Common myeloid progenitor, CD34-positive (primary cell): ENCODE results near the gene CEP78.

ENCODE experiments used
- CTCF ChIA-PET: fragments of 350-600 bp; sonication (Branson Sonifier 250); formaldehyde crosslinking; loops from one replicate; lab custom pipeline; 2021; ENCODE audit warnings: antibody characterized with exemption; lab: Charles Lee
- POLR2A ChIA-PET: fragments of 350-600 bp; sonication (Branson Sonifier 250); formaldehyde crosslinking; loops from one replicate; lab custom pipeline; 2021; ENCODE audit warnings: antibody characterized with exemption; lab: Charles Lee
- DNase-seq, 3 donors: peaks; one replicate each; pipeline versions ENCODE4 v3.0.0 to v3.0.0-alpha.2; 2013
- H3K27ac ChIP-seq, 2 experiments: 1 replicate in 1 of 2; 2 replicates in 1 of 2; pipeline ENCODE4 v1.7.0; 2013; ENCODE audit warnings: inconsistent platforms in 2 of 2, low read length in 2 of 2, mild to moderate bottlenecking in 2 of 2, low read depth in 1 of 2, moderate library complexity in 1 of 2; ENCODE audit not compliant: severe bottlenecking in 2 of 2, insufficient read depth in 1 of 2, poor library complexity in 1 of 2
- H3K27me3 ChIP-seq, 5 experiments: replicated peaks in 2 of 5; 1 replicate in 3 of 5; 2 replicates in 2 of 5; pipeline versions ENCODE4 v1.6.1 to v1.7.0; 2013; ENCODE audit warnings: low read length in 4 of 5, mild to moderate bottlenecking in 2 of 5, moderate library complexity in 2 of 5, inconsistent platforms in 1 of 5; ENCODE audit not compliant: insufficient read depth in 5 of 5, control insufficient read depth in 4 of 5
- H3K36me3 ChIP-seq, 4 experiments: 1 replicate in 2 of 4; 2 replicates in 2 of 4; pipeline versions ENCODE4 v1.6.1 to v1.7.0; 2013; ENCODE audit warnings: low read length in 3 of 4, control low read depth in 1 of 4, mild to moderate bottlenecking in 1 of 4; ENCODE audit not compliant: control insufficient read depth in 4 of 4, insufficient read depth in 4 of 4
- H3K4me1 ChIP-seq, 4 experiments: 1 replicate in 3 of 4; 2 replicates in 1 of 4; pipeline versions ENCODE4 v1.6.1 to v1.7.1; 2013; ENCODE audit warnings: low read length in 3 of 4, mild to moderate bottlenecking in 3 of 4, control low read depth in 1 of 4, inconsistent platforms in 1 of 4, moderate library complexity in 1 of 4; ENCODE audit not compliant: control insufficient read depth in 4 of 4, insufficient read depth in 4 of 4; ENCODE audit errors: control extremely low read depth in 1 of 4
- H3K4me3 ChIP-seq, 7 experiments: 1 replicate in 4 of 7; 2 replicates in 3 of 7; pipeline versions ENCODE4 v1.5.1 to v1.7.0; 2013; ENCODE audit warnings: mild to moderate bottlenecking in 7 of 7, low read length in 6 of 7, moderate library complexity in 6 of 7, inconsistent platforms in 2 of 7, low read depth in 2 of 7, control low read depth in 1 of 7; ENCODE audit not compliant: insufficient read depth in 4 of 7, control insufficient read depth in 1 of 7; ENCODE audit errors: extremely low read depth in 1 of 7
- H3K9me3 ChIP-seq, 5 experiments: 1 replicate in 4 of 5; 2 replicates in 1 of 5; pipeline versions ENCODE4 v1.6.1 to v1.7.1; 2013; ENCODE audit warnings: low read length in 4 of 5, mild to moderate bottlenecking in 2 of 5, inconsistent platforms in 1 of 5, low read depth in 1 of 5, moderate library complexity in 1 of 5; ENCODE audit not compliant: control insufficient read depth in 4 of 5, insufficient read depth in 2 of 5; ENCODE audit errors: control extremely low read depth in 1 of 5
- WGBS: methylation state at CpG from one replicate; pipeline ENCODE4 v1.1.5; 2013; ENCODE audit not compliant: insufficient coverage; 5-methylcytosine and 5-hydroxymethylcytosine counted together

The CEP78 gene

GRCh38 chr9:78296201-78296892 lies 60.5 kb downstream of the CEP78 start:
- ChIA-PET POLR2A (no interaction called here), CTCF (no interaction called here)
- Histone ChIP-seq H3K27ac (no peak overlapping the region), H3K4me1 (peaks cover 2 to 26% (median 24%) of the 10 kb centered on the region in 4 experiments), H3K9me3 (no peaks in the 10 kb centered on the region), H3K36me3 (peaks cover 0 to 3% (median 0%) of the 10 kb centered on the region in 4 experiments), H3K27me3 (peaks cover 0 to 61% (median 23%) of the 10 kb centered on the region in 5 experiments), H3K4me3 (peak overlapping the region in 6 of 7 experiments; percentile 43 to 78 (median 66))
- 7% methylated on average over 26 of the region's 32 CpGs for WGBS
- DNase-seq: peak in 2 of 3 donors; percentile 10 to 21

GRCh38 chr9:78296893-78297671 lies 61.2 kb downstream of the CEP78 start, which contains the start of gene PSAT1:
PSAT1 (plus strand) TSS chr9:78297125; CDS start chr9:78297211, 86 bp downstream.
- ChIA-PET POLR2A (no interaction called here), CTCF (interaction anchor here (1.0 kb wide), 1 partner anchor 864 kb away, joined by 3 read pairs; no protein-coding TSS in a partner anchor)
- Histone ChIP-seq H3K4me1 (peaks cover 2 to 26% (median 24%) of the 10 kb centered on the region in 4 experiments), H3K4me3 (peak within 1 kb of the TSS in 6 of 7 experiments; percentile 43 to 78 (median 66)), H3K27me3 (peaks cover 0 to 61% (median 20%) of the 10 kb centered on the region in 5 experiments), H3K9me3 (no peaks in the 10 kb centered on the region), H3K36me3 (peaks cover 0 to 7% (median 0%) of the 10 kb centered on the region in 4 experiments), H3K27ac (no peak within 1 kb of the TSS)
- under 1% methylated on average over 65 of the region's 76 CpGs for WGBS
- DNase-seq: peak; percentile 86 to 90 (median 90)

GRCh38 chr9:78297672-78297961 lies 61.7 kb downstream of the CEP78 start:
- Histone ChIP-seq H3K36me3 (peaks cover 0 to 7% (median 0%) of the 10 kb centered on the region in 4 experiments), H3K4me1 (peaks cover 2 to 26% (median 24%) of the 10 kb centered on the region in 4 experiments), H3K9me3 (no peaks in the 10 kb centered on the region), H3K27ac (no peak overlapping the region), H3K4me3 (peak overlapping the region in 6 of 7 experiments; percentile 26 to 78 (median 66)), H3K27me3 (peaks cover 0 to 61% (median 19%) of the 10 kb centered on the region in 5 experiments)
- 7% methylated on average over 10 of the region's 10 CpGs for WGBS
- DNase-seq: peak in 1 of 3 donors; percentile 46
- POLR2A ChIA-PET: no interaction called here
- CTCF ChIA-PET: interaction anchor here (1.0 kb wide), 1 partner anchor 864 kb away, joined by 3 read pairs; no protein-coding TSS in a partner anchor

GRCh38 chr9:78298046-78298765 lies 62.3 kb downstream of the CEP78 start:
- DNase-seq: peak in 2 of 3 donors; percentile 24 to 26
- POLR2A ChIA-PET: no interaction called here
- Histone ChIP-seq H3K27me3 (peaks cover 0 to 61% (median 19%) of the 10 kb centered on the region in 5 experiments), H3K9me3 (no peaks in the 10 kb centered on the region), H3K27ac (no peak overlapping the region), H3K36me3 (peaks cover 0 to 10% (median 1%) of the 10 kb centered on the region in 4 experiments), H3K4me3 (peak overlapping the region in 4 of 7 experiments; percentile 43 to 78 (median 70)), H3K4me1 (peaks cover 2 to 26% (median 24%) of the 10 kb centered on the region in 4 experiments)
- CTCF ChIA-PET: interaction anchor here (0.6 to 1.0 kb wide), 2 partner anchors 865 to 1552 kb away, joined by 3 read pairs; no protein-coding TSS in a partner anchor
- WGBS: 0% methylated on average over 3 of the region's 16 CpGs

DNA sequence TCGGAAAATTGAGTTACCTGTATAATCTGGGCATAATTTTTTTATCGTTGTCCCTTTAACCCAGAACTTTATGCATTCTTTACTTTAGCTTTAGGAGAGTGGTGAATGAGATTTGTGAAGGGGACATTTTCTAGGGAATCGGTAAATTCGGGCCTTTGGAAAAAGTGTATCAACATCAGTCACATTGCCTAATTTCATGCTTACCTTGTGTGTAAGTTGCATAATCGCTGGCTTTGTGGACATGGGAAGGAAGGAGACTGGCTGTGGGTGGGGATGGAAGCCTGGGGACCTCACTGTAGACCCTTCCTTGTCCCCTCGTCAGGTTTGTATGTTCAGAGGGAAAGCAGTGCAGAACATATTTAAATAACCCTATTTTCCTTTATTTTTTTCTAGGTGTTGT lies 64.3 kb downstream of the CEP78 start:
- CTCF ChIA-PET: interaction anchor here (1.1 kb wide), 1 partner anchor 16 kb away, joined by 3 read pairs; no protein-coding TSS in a partner anchor
- no peak for DNase-seq
- WGBS: 100% methylated on average over 1 of the region's 6 CpGs
- peaks cover 0 to 25% (median 5%) of the 10 kb centered on the region in 4 experiments for H3K36me3 ChIP-seq
- H3K9me3 ChIP-seq: no peaks in the 10 kb centered on the region
- POLR2A ChIA-PET: no interaction called here
- peaks cover 2 to 26% (median 24%) of the 10 kb centered on the region in 4 experiments for H3K4me1 ChIP-seq
- no peak overlapping the region for H3K27ac ChIP-seq
- peaks cover 0 to 53% (median 19%) of the 10 kb centered on the region in 5 experiments for H3K27me3 ChIP-seq
- no peak overlapping the region for H3K4me3 ChIP-seq

DNA sequence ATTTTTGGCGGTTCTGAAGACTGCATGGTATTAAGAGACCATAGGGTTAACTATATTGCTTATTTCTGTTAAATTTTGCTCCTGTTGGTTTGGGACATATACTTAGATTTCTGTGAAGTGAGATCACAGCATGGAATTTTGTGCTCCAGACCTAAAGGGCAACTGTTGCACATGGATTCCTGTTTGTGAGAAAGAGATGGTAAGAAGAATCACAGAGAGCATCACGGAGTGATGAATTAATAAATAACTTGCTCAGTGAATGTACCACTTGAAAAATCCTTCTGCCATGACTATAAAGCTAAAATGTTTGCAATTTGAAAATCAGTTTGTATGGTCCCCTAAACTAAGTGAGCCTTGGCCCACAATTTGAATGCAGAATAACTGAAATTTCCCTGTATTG lies 65.6 kb downstream of the CEP78 start:
- no peak for DNase-seq
- H3K9me3 ChIP-seq: no peaks in the 10 kb centered on the region
- H3K27ac ChIP-seq: no peak overlapping the region
- H3K27me3 ChIP-seq: peaks cover 0 to 41% (median 15%) of the 10 kb centered on the region in 5 experiments
- no peak overlapping the region for H3K4me3 ChIP-seq
- H3K4me1 ChIP-seq: peaks cover 2 to 21% (median 20%) of the 10 kb centered on the region in 4 experiments
- H3K36me3 ChIP-seq: peaks cover 0 to 36% (median 13%) of the 10 kb centered on the region in 4 experiments
- POLR2A ChIA-PET: no interaction called here
- CTCF ChIA-PET: no interaction called here
- WGBS: 100% methylated on average over 1 of the region's 2 CpGs
